Naive B cell (primary cell): ENCODE results near the gene CD33. TPM values are rescaled to one million over a fixed set of nuclear protein-coding genes. Genes with fewer than 3 reads are reported as not detected.

ENCODE experiments used
- ATAC-seq, 2 donors: fragments of 150-1000 bp; cut with Tn5 transposase; 2 replicates each; pipeline ENCODE4 v1.10.0; 2021; ENCODE audit warnings: low read depth in 2 of 2, mild to moderate bottlenecking in 2 of 2, moderate library complexity in 2 of 2
- DNase-seq: peaks from one replicate; pipeline ENCODE4 v3.0.0; 2022
- H3K27ac Mint-ChIP-seq, 6 donors: one replicate each; pipeline ENCODE4 v1.8.0; 2020 to 2022; ENCODE audit warnings: mild to moderate bottlenecking in 6 of 6, mixed read lengths in 6 of 6, moderate library complexity in 5 of 6, inconsistent platforms in 2 of 6
- H3K27me3 Mint-ChIP-seq, 3 donors: one replicate each; pipeline ENCODE4 v1.8.0; 2021 to 2022; ENCODE audit warnings: mixed read lengths in 3 of 3, mild to moderate bottlenecking in 1 of 3
- H3K36me3 Mint-ChIP-seq, 2 donors: one replicate each; pipeline ENCODE4 v1.8.0; 2020 to 2022; ENCODE audit warnings: mixed read lengths in 2 of 2, inconsistent platforms in 1 of 2, mild to moderate bottlenecking in 1 of 2
- H3K4me1 Mint-ChIP-seq, 3 donors: one replicate each; pipeline ENCODE4 v1.8.0; 2020 to 2022; ENCODE audit warnings: mixed read lengths in 3 of 3, inconsistent platforms in 1 of 3, mild to moderate bottlenecking in 1 of 3, moderate library complexity in 1 of 3
- H3K4me3 Mint-ChIP-seq, 8 donors: one replicate each; pipeline ENCODE4 v1.8.0; 2020 to 2022; ENCODE audit warnings: mild to moderate bottlenecking in 8 of 8, mixed read lengths in 8 of 8, moderate library complexity in 8 of 8, inconsistent platforms in 2 of 8
- H3K9me3 Mint-ChIP-seq, 7 donors: one replicate each; pipeline ENCODE4 v1.8.0; 2020 to 2022; ENCODE audit warnings: mixed read lengths in 7 of 7, mild to moderate bottlenecking in 5 of 7, inconsistent platforms in 2 of 7, moderate library complexity in 1 of 7
- polyA plus RNA-seq, 6 donors: library from polyadenylated mRNA; unstranded; fragments of 300-500 nt; fragmentation: Illumina TruSeq; gene quantifications; one replicate each; pipeline ENCODE4 v1.2.3, GENCODE V29; 2021; ENCODE audit warnings: low read depth in 6 of 6

Gene CD33
- polyA plus RNA-seq, 6 donors from 2014 or later = 0.60 to 3.6 (median 0.85) TPM; not detected in 2

- H3K36me3 Mint-ChIP-seq = no peaks in the 10 kb centered on the region
- peaks cover 4 to 29% (median 9%) of the 10 kb centered on the region in 7 donors for H3K9me3 Mint-ChIP-seq
- H3K27ac Mint-ChIP-seq = no peak overlapping the region
- no peaks in the 10 kb centered on the region for H3K4me1 Mint-ChIP-seq
- DNase-seq (no peak), ATAC-seq (no peak)
- no peak overlapping the region for H3K4me3 Mint-ChIP-seq
- H3K27me3 Mint-ChIP-seq = peaks cover 9 to 30% (median 28%) of the 10 kb centered on the region in 3 donors
These were observed 60.8 kb downstream of the CD33 start for GRCh38 chr19:51285682-51286081.

Other genes starting within 250 kb of the CD33 start
- not detected for gene KLK7, start 241.2 kb upstream of the CD33 start, polyA plus RNA-seq
- gene KLK8, start 223.5 kb upstream of the CD33 start, polyA plus RNA-seq = not detected
- not detected for gene KLK10, start 205.4 kb upstream of the CD33 start, polyA plus RNA-seq
- gene KLK11, start 198.5 kb upstream of the CD33 start, polyA plus RNA-seq = not detected
- gene KLK12, start 190.1 kb upstream of the CD33 start, polyA plus RNA-seq = not detected
- not detected for gene KLK13, start 160.0 kb upstream of the CD33 start, polyA plus RNA-seq
- gene KLK14, start 142.2 kb upstream of the CD33 start, polyA plus RNA-seq = under 1 TPM in 1 of 6 donors, not detected in 5; 0.49 TPM
- 1 to 10 TPM; 1.8 to 5.6 (median 4.2) TPM for gene CTU1, start 116.7 kb upstream of the CD33 start, polyA plus RNA-seq
- 1 to 10 TPM in 1 of 6 donors, under 1 TPM in 1, not detected in 4; 0.25 to 1.3 TPM for gene SIGLEC9, start 100.2 kb upstream of the CD33 start, polyA plus RNA-seq
- gene SIGLEC7, start 82.8 kb upstream of the CD33 start, polyA plus RNA-seq = under 1 TPM in 3 of 6 donors, not detected in 3; 0.22 to 0.32 (median 0.23) TPM
- not detected for gene SIGLECL1, start 26.0 kb downstream of the CD33 start, polyA plus RNA-seq
- not detected for gene IGLON5, start 86.6 kb downstream of the CD33 start, polyA plus RNA-seq
- 1 to 10 TPM in 2 of 6 donors, under 1 TPM in 3, not detected in 1; 0.40 to 1.3 (median 0.84) TPM for gene VSIG10L, start 117.1 kb downstream of the CD33 start, polyA plus RNA-seq
- gene ETFB, start 141.3 kb downstream of the CD33 start, polyA plus RNA-seq = 100 to 1,000 TPM in 3 of 6 donors, 10 to 100 TPM in 3; 72.7 to 167 (median 101) TPM
- gene CLDND2, start 143.9 kb downstream of the CD33 start, polyA plus RNA-seq = 1 to 10 TPM in 1 of 6 donors, under 1 TPM in 1, not detected in 4; 0.46 to 1.2 TPM
- gene NKG7, start 147.6 kb downstream of the CD33 start, polyA plus RNA-seq = 10 to 100 TPM in 1 of 6 donors, 1 to 10 TPM in 5; 4.3 to 12.6 (median 7.2) TPM
- gene LIM2, start 162.9 kb downstream of the CD33 start, polyA plus RNA-seq = under 1 TPM in 1 of 6 donors, not detected in 5; 0.34 TPM
- gene C19orf84, start 165.5 kb downstream of the CD33 start, polyA plus RNA-seq = not detected
- gene SIGLEC10, start 192.6 kb downstream of the CD33 start, polyA plus RNA-seq = 10 to 100 TPM; 43.9 to 75.2 (median 55.8) TPM
- not detected for gene SIGLEC8, start 233.4 kb downstream of the CD33 start, polyA plus RNA-seq